GM18519 (cell line): ENCODE data around the gene ABTB2.
A peak's percentile ranks its signal among the peaks of the same experiment; 100 is the strongest.

Source experiments
- ATAC-seq: cut with Tn5 transposase; IDR thresholded peaks from one replicate; pipeline ENCODE4 v1.9.1; 2021; ENCODE audit warnings: mild to moderate bottlenecking, moderate library complexity; ENCODE audit not compliant: unreplicated experiment, low FRiP score

ABTB2 gene

DNA sequence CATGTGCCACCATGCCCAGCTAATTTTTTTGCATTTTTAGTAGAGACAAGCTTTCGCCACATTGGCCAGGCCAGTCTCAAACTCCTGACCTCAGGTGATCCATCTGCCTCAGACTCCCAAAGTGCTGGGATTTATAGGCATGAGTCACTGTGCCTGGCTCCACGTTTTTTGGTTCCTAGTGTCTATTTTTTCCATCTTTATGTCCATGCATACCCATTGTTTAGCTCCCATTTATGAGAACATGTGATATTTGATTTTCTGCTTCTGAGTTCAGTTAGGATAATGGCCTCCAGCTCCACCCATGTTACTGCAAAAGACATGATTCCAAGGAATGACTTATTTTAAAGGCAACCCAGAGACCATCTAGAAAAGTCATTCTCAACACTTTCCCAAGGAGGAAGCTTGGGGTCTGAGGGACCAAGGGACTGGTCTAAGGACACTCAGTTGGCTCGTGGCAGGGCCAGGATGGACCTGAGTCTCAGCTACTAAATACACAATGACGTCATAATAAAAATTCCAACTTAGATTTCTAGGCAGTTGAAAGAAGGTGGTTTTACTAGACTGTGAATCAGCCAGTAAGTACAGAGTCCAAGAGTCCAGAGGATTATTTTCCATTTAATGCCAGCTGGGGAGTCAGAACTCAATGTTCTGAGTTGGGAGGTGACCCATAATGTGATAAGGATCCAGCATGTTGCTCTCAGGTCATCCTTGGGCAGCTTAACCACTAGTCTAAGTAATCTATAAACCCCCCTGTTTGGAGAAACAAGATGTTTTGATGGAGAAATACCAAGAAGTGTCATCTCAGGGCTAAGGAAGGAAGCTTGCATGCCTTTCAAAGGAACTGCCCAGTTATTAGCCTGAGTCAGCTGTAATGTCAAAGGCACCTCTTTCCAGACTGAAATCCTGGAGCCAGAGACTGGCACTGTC lies 39.4 kb downstream of the ABTB2 start:
- no peak for ATAC-seq

DNA sequence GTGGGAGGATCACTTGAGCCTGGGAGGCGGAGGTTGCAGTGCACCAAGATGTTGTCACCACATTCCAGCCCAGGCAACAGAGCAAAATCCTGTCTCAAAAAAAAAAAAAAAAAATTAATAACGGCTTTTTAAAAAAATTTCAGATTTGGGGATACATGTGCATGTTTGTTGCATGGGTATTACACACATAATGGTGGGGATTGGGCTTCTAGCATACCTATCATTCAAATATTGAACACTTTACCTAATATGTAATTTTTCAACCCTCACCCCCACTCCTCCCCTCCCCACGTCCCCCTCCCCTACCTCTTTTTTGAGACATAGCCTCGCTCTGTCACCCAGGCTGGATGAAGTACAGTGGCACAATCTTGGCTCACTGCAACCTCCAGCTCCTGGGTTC lies 40.1 kb downstream of the ABTB2 start:
- no peak for ATAC-seq

DNA sequence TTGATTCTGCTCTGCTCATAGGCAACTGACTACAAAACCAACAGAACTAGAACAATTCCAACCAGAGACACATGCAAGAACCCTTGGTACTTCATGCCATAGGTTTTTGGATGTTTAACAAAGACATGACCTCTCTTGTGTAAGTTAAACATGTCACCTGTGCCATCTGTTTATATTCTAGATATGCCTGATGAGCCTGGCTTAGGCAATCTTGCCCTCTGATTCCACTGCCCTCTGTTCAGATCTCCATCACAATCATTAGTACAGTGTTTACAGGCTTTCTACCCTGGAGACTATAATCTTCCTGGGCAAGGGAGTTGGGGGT lies 40.8 kb downstream of the ABTB2 start:
- no peak for ATAC-seq

DNA sequence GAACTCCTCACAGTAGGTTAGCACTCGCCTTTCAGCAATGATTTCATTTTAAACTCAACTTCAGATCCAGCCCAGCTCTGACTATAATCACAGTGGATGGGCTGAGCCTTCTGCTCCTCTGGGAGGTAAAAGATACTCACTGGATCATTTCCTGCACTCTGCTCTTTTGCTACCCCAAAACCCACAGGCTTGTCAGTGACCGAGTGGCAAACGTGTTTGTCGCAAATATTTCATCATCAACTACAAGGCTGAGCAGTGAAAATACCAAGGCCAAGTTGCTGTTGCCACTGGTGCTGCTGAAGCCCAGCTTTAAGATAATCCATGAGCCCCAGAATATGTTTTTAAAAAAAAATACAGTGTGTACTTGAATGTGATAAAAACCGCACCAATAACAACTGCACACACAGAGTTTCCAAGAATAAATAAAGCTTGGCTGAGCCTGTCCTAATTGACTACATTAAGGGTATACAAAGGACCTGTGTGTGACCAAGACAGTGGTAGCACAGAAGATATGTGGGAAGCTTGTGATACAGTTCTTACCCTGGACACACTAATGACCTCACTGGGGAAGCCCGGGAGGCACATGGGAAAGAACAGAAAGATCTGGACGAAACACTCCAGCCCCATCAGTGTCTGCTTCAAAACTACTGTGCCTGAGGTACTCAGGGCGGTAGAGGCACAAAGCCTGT lies 41.3 kb downstream of the ABTB2 start:
- ATAC-seq: no peak

DNA sequence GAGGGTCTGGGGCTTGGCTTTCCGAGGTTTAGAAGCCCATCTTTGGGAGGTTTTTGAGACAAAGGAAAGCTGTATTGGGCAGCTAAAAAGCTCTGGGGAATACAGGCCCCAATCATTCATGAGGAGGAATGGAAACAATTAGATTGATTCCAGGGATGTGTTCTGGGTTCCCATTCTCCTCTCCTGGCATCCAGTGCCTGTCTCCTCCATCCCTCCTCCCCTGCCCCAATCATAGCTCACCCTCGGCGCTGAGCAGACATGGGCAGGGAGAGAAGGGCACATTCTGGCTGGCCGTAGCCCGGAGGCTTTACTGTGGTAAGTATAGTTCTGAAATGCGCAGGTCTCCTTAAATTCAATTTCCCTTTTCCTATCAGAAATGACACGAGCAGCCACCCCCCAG lies 42.4 kb downstream of the ABTB2 start:
- no peak for ATAC-seq

DNA sequence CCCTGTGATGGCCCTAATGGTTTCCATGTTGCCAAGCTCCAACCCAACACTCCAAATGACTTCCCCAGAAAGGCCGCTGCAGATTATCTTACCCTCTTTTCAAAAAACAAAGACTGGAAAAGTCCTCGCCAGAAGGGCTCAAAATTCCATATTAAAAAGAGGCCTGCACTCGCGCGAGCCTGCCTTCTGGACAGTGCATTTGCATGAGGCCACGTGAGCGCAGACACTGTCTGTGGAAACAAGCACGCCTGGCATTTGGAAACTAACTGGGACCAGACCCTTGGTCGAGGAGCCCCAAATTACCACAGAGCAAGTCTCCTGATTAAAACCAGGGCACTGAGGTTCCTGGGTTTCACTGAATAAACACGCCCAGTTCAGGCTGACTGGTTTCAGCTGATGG lies 42.9 kb downstream of the ABTB2 start:
- no peak for ATAC-seq

DNA sequence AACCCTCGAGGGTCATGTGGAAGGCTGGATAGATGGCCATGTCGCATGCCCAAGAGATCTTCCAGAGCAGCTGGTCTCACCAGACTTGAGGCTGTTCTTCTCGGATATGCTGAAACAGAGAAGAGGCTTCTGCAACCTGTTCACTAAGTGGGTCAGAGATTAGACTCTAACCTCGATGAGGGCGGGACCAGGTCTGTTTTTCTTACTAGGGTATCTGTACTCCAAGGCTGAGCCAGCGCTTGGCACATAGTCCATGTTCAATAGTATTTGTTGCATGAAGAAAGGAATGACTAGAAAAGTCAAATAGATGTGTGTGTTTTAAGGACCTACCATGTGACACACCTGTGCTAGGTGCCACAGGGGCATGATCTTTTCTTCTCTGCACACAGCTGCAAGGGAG lies 43.6 kb downstream of the ABTB2 start:
- ATAC-seq: no peak

DNA sequence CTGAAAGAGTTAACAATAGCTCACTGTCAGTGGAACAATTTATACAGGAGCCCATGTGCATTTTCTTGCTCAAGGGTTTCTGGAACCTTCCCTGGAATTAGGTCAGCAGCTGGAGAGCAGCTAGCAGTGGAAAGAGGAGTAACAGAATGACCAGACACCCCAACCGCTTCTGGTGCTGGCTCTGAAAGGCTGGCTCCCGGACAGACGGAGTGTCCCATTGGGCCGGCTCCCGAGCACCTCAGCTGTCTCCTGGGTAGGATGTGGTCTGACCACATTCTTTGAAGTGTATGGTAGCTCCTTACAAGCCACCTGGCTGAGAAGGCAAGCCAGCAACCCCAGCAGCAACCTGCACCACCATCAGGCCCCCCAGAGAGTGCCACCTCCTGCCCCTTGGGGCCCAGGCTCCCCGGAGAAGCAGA lies 44.7 kb downstream of the ABTB2 start:
- ATAC-seq: no peak

DNA sequence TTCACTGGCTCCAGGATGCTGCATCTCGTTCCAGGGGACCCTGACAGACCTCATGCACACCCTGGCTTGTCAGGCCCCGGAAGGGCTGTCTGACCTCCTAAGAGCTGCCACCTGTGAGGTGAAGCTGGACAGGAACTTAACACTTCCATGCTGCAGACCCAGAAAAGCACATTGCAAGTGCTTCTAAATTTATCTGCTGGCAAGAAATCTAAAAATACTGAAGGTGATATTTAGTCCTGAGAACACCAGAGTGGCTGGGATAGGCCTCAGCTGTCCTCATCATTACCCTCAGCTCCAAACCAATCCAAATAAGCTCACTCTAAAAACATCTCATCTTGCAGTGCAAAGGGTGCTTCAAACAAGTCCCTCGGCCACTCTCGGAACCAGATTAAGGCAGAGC lies 46.7 kb downstream of the ABTB2 start:
- no peak for ATAC-seq

DNA sequence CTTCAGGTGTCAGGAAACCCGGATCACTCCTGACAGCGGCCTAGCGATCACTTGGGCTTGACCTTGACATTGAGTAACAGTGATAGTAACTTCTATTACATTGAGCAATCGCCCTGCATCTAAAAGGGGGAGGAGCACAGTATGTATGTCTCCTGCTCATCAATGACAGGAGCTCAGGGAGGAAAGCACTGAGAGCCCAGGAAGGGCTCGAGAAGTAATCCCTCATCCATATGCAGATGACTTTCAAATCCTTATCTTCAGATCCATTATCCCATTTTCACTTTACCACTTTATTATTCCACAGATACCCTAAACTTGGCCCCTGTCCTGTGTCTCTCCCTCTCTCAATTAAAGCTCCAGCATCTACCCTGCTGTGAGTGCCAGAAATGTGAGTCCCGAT lies 47.8 kb downstream of the ABTB2 start:
- no peak for ATAC-seq

DNA sequence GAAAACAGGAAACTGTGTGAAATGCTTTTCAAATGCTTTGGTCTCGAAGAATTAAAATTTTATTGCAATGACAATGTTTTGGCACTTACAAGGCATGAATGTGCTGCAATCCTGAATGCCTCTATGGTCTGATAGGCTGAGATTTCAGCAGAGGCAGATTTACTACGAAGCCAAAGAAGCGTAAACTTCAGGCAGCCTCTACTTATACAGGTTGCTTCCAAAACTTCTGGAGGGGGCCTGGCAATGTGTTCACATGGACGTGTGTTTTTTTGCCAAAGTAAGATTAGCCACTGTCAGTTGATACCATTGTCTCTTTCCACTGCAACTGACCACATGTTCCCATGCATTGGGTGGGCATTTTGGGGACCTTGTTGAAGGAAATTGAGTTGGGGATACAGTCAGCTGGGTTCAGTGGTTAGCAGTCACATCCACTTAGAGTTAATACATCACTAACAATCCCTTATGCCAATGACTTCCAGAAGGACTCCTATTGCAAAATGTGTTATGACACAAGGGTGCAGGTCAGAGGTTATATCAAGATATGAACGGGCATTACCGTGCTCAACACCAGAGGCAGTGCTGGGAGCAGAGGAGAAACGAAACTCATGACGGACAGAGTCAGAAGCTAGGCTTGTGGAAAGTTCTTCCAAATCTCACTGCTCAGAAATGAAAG lies 48.8 kb downstream of the ABTB2 start:
- no peak for ATAC-seq

DNA sequence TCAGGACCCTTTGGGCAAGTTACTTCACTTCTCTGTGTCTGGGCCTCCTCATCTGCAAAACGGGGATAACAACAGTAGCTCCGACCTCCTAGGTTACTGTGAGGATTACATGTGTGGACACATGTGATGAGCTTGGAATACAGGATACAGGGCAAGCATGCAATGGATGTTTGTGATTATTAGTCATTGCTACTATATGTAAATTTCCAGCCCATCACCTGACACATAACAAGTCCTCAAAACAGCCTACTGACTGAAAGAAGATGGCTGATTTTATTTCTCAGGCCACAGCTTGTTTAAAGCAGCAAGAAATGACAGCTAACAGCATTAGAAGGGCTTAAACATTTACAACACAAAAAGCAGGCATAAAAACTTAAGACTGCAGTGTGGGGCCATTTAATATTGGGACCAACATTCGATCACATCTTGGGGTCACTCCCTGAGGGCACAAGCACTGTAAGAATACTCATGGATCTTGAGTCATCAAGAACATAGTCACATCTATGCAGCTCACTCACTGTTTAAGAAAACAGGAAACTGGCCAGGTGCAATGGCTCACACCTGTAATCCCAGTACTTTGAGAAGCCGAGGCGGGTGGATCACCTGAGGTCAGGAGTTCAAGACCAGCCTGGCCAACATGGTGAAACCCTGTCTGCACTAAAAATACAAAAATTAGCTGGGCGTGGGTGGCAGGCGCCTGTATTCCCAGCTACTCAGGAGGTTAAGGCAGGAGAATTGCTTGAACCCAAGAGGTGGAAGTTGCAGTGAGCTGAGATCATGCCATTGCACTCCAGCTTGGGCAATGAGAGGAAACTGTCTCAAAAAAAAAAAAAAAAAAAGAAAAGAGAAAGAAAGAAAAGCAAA lies 49.5 kb downstream of the ABTB2 start:
- ATAC-seq: no peak

DNA sequence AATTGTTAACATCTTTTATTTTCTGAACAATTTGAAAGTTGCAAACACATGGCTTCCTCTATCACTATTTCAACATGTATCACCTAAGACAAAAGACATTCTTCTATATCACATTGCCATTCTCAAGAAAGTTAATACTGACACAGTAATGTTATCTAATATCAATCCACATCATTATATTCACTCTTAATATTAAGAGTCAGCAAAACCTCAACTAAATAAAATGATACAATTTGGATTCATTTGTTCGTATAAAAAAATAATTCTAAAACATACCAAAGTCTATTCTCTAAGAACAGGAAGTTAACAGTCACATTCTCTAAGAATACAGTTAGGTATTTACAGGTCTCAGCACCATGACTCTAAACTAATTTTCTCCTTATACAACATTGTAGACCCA lies 52.0 kb downstream of the ABTB2 start:
- ATAC-seq: no peak

DNA sequence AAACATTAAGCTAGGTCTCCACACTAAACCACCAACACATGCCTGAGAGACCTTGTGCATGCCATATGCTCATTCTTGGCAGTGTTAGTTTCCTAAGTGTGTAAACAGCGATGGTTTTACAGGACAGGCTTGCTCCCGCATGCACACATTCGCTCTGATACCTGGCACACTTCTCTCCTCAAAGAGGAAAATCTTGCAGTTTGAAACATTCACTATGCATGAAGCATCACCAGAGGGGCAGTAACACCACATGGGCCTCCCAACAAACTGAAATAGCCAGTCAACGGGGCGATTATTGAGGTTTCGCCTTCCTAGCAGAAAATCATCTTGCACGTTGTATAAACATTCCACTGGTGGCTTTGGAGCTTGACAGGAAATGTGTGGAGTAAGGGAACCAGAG lies 52.6 kb downstream of the ABTB2 start:
- no peak for ATAC-seq

DNA sequence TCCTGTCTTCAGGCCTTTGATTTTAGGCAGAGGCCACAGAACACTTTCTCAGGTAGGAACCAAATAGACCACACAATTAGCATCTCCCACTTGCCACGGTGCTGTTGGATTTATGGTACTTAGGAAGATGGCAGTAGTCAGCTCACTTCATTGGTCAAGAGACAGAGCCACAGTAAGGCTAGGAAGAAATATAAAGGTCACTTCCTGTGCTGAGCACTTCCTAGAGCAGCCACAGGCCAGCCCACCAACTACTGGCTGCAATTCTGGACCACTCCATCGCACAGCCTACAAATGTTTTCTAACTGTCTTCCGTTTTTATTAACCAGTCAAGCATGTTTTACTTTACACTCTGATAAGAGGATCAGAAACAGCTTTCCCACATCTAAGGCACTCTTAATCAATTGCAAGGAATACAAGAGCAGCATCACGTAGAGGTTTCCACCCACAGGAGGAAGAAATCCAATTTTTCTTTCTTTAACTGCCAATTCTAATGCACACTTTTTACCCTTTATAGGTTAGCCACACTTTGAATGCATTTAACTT lies 54.7 kb downstream of the ABTB2 start:
- no peak for ATAC-seq

DNA sequence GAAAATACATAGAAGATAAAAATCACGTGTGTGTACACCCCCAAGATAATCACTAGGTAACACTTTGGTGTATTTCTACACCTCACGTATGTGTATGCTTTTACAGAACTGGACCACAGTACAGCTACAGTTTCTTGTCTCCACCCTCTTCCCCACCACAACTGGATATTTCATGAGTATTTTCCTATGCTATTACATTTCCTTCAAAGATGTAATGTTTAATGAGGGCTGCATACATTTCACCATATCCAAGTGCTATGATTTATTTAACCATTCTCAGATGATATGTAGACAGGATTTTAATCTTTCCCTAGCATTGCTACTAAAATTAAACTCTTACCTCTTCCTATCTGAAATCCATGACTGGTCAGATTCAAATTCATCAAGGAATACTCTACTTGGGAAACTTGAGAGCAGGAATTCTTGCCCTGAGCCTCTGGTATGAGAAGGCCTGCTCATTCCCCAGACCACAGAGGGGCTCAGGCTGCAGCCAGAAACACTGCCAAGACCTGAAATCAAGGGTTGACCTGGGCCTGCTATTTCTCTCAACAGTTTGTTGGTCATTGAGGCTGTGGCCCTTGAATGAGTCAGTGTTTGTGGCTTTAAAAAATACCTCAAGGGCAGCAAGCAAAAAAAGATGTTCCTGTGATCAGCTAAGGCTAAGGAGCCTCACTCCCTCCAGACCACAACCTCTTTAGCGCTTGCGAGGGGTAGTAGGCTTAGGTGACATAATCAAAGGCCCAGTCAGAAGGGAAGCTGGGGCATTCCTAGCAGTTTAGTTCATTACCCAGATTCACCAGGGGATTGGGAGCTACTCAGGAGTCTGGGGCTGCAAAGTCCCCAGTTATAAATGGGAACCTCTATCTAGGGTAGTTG lies 55.5 kb downstream of the ABTB2 start:
- ATAC-seq: peak; percentile 53

DNA sequence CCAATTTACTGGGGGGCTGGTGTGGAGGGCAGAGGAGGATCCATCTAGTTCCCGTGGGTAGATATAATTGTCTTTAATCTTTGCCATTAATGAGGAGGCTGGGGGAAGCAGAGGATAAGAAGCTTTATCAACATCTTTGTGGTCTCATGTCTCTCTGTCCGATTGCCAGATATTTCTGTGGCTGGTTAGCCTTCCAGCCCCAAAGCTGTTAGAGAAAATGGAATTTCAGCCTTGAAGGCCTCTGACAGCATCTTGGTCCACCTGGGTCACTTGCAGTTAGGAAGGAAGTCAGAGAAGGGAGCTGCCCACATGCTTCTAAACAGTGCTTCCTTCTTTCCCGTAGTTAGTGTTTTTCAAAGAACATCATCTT lies 56.9 kb downstream of the ABTB2 start:
- ATAC-seq: no peak

DNA sequence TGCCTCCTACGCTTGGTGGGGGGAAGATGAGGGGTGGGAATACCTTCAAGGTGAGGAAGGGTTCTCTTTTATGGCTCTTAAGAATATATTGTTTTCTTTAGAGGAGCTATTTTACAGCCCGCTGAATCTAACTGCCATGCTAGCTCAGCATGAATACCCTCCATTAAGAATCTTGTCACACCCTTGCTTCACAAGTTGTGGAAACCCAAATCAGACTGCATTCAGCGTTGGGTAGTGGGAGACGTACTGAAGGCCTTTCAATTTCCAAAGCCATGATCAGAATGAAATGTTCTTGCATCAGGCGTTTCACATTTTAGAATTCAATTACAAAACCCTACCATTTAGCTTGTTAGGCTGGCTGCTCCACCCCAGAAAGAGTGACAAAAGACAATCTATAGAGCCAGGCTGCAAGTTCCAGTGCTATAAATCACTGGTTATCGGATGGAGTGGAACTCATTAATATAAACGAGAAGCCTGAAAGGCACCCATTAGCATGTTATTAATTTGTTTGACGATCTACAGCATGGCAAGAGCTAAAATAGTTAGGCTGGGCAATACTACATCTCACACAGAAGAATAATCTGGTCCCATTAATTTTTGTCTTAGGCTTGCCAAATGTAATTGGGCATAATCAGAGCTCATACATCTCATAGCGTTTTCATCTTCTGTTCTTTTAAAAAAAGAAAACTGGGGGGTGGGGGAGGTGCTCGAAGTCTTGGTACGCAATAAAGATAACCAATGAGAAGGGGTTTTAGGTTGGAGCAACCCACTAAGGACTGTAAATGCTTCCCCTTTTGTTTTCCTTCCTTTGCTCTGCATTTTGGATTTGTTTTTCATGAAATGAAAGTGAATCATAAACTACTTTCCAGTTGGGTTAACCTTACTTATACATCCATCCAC lies 57.5 kb downstream of the ABTB2 start:
- ATAC-seq: no peak
